ENCODE measurements around the gene EEFSEC. TPM values are rescaled to one million over a fixed set of nuclear protein-coding genes. Genes with fewer than 3 reads are reported as not detected.

Gene EEFSEC
- polyA plus RNA-seq, 1 experiment = 16.3 TPM

- no peaks in the 10 kb centered on the region for H3K27me3 ChIP-seq (ENCODE audit: control insufficient read depth, insufficient read depth, low read length)
- CTCF ChIA-PET = interaction anchor here (1.2 to 2.3 kb wide), 4 partner anchors 10 to 252 kb away, joined by 3 to 7 read pairs (median 4); no protein-coding TSS in a partner anchor
- TF ChIP-seq CTCF (IDR thresholded peaks at IDR 0.05; ENCODE audit: insufficient read depth, low read depth, low read length) = no peak
- no peak overlapping the region for H3K4me3 ChIP-seq (ENCODE audit: low read depth, low read length)
- POLR2A ChIA-PET = no interaction called here
- no peak for DNase-seq (ENCODE audit: low read depth)
- no peaks in the 10 kb centered on the region for H3K36me3 ChIP-seq (ENCODE audit: control insufficient read depth, insufficient read depth, low read length)
Measured at GRCh38 chr3:128356822-128357221, 203.5 kb downstream of the EEFSEC start.

GRCh38 chr3:128357538-128357937 is 204.3 kb downstream of the EEFSEC start:
- CTCF ChIA-PET = interaction anchor here (1.5 to 2.3 kb wide), 2 partner anchors 10 to 131 kb away, joined by 6 to 7 read pairs; no protein-coding TSS in a partner anchor
- Histone ChIP-seq H3K27me3 (ENCODE audit: control insufficient read depth, insufficient read depth, low read length) (no peaks in the 10 kb centered on the region), H3K4me3 (ENCODE audit: low read depth, low read length) (no peak overlapping the region), H3K36me3 (ENCODE audit: control insufficient read depth, insufficient read depth, low read length) (no peaks in the 10 kb centered on the region)
- TF ChIP-seq CTCF (IDR thresholded peaks at IDR 0.05; ENCODE audit: insufficient read depth, low read depth, low read length) = no peak
- DNase-seq (ENCODE audit: low read depth) = no peak
- POLR2A ChIA-PET = interaction anchor here (0.6 kb wide), 1 partner anchor 17 kb away, joined by 5 read pairs; no protein-coding TSS in a partner anchor

GRCh38 chr3:128358156-128358895 is 205.0 kb downstream of the EEFSEC start:
- peaks cover 2% of the 10 kb centered on the region; the same call in 1 of the 2 replicates for H3K36me3 ChIP-seq (ENCODE audit: control insufficient read depth, insufficient read depth, low read length)
- POLR2A ChIA-PET = interaction anchor here (0.6 kb wide), 1 partner anchor 18 kb away, joined by 5 read pairs; no protein-coding TSS in a partner anchor
- TF ChIP-seq CTCF (IDR thresholded peaks at IDR 0.05; ENCODE audit: insufficient read depth, low read depth, low read length) = no peak
- DNase-seq (ENCODE audit: low read depth) = no peak
- no peaks in the 10 kb centered on the region for H3K27me3 ChIP-seq (ENCODE audit: control insufficient read depth, insufficient read depth, low read length)
- CTCF ChIA-PET = interaction anchor here (0.5 kb wide), 1 partner anchor 1584 kb away, joined by 3 read pairs; no protein-coding TSS in a partner anchor
- no peak overlapping the region for H3K4me3 ChIP-seq (ENCODE audit: low read depth, low read length)

GRCh38 chr3:128359060-128359664 is 205.9 kb downstream of the EEFSEC start:
- Histone ChIP-seq H3K27me3 (ENCODE audit: control insufficient read depth, insufficient read depth, low read length) (no peaks in the 10 kb centered on the region), H3K36me3 (ENCODE audit: control insufficient read depth, insufficient read depth, low read length) (peaks cover 2% of the 10 kb centered on the region; the same call in 1 of the 2 replicates), H3K4me3 (ENCODE audit: low read depth, low read length) (no peak overlapping the region)
- DNase-seq (ENCODE audit: low read depth) = no peak
- ChIA-PET POLR2A (no interaction called here), CTCF (interaction anchor here (0.5 to 1.8 kb wide), 2 partner anchors 9 to 1584 kb away, joined by 3 to 8 read pairs; no protein-coding TSS in a partner anchor)
- TF ChIP-seq CTCF (IDR thresholded peaks at IDR 0.05; ENCODE audit: insufficient read depth, low read depth, low read length) = no peak

Data from BJ (cell line).